ENCODE results near the gene STKLD1.

GRCh38 chr9:133368249-133368881 is 7.8 kb upstream of the STKLD1 start:
- TF ChIP-seq MAX (IDR thresholded peaks at IDR 0.05) = no peak
- TF ChIP-seq ZBTB7A (IDR thresholded peaks at IDR 0.05; ENCODE audit: low read depth) = no peak
- no peak for TF ChIP-seq EP300 (IDR thresholded peaks at IDR 0.05; ENCODE audit: borderline replicate concordance)
- TF ChIP-seq CEBPB (IDR thresholded peaks at IDR 0.05) = no peak
- no peak for TF ChIP-seq FOXM1 (IDR thresholded peaks at IDR 0.05; ENCODE audit: borderline replicate concordance, low read depth)
- TF ChIP-seq CREB1 (IDR thresholded peaks at IDR 0.05; ENCODE audit: low read depth) = no peak
- no peak for TF ChIP-seq YY1 (IDR thresholded peaks at IDR 0.05; ENCODE audit: low read depth)
- no peak for TF ChIP-seq RAD21 (IDR thresholded peaks at IDR 0.05; ENCODE audit: low read depth)
- TF ChIP-seq NFIC (IDR thresholded peaks at IDR 0.05) = no peak
- no peak for TF ChIP-seq TAF1 (IDR thresholded peaks at IDR 0.05; ENCODE audit: low read depth)
- no peak for TF ChIP-seq EGR1 (IDR thresholded peaks at IDR 0.05)
- TF ChIP-seq REST (IDR thresholded peaks at IDR 0.05; ENCODE audit: low read depth) = no peak
- TF ChIP-seq USF1 (IDR thresholded peaks at IDR 0.05) = no peak

All from Ishikawa (cell line).